HL-60/S4 treated with phorbol 12-myristate 13-acetate at 8.2 ng/mL for 4 days and 3 days (cell line): ENCODE results near the gene CLBA1.
"Not testable (repeated sequence)": the region's sequence is repeated elsewhere in the genome, so short reads cannot be mapped to it uniquely, and the experiment has no call there.

ENCODE experiments used
- in situ Hi-C: fragments of 300-500 bp; cut with MboI; formaldehyde crosslinking; loops from 2 replicates; pipeline ENCODE4 v1.15.0; 2022; ENCODE audit warnings: low sequenced_read_pairs

The CLBA1 gene

DNA sequence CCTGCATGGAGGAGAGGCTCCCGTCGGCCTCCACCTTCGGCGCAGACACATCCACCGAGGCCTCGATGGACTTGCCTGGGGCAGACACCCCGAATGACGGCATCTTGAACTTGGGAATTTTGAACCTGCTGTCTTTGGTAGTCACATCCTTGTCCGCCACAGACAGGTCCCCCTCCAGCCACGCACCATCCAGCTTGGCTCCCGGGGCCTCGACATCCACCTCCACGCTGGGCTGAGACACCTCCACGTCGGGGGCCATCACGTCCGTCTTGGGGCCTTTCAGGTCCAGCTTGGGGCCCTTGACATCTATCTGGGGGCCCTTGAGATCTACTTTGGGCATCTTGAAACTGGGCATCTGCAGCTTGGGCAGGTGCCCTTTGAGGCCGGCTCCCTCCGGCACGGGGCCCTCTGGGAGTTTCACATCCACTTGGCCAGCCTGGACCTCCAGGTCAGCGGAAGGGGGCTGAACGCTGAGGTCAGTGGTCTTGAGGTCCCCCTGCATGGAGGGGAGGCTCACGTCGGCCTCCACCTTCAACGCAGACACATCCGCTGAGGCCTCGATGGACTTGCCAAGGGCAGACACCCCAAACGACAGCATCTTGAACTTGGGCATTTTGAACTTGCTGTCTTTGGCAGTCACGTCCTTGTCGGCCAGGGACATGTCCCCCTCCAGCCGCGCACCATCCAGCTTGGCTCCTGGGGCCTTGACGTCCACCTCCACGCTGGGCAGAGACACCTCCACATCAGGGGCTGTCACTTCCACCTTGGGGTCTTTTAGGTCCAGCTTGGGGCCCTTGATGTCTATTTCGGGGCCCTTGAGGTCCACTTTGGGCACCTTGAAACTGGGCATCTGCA, 37.5 kb upstream of the CLBA1 start:
- in situ Hi-C loops, result not testable (repeated sequence)

DNA sequence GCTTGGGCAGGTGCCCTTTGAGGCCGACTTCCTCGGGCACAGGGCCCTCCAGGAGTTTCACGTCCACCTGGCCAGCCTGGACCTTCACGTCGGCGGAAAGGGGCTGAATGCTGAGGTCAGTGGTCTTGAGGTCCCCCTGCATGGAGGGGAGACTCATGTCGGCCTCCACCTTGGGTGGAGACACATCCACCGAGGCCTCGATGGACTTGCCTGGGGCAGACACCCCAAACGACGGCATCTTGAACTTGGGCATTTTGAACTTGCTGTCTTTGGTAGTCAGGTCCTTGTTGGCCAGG, 36.9 kb upstream of the CLBA1 start:
- in situ Hi-C loops, result no loop called here

DNA sequence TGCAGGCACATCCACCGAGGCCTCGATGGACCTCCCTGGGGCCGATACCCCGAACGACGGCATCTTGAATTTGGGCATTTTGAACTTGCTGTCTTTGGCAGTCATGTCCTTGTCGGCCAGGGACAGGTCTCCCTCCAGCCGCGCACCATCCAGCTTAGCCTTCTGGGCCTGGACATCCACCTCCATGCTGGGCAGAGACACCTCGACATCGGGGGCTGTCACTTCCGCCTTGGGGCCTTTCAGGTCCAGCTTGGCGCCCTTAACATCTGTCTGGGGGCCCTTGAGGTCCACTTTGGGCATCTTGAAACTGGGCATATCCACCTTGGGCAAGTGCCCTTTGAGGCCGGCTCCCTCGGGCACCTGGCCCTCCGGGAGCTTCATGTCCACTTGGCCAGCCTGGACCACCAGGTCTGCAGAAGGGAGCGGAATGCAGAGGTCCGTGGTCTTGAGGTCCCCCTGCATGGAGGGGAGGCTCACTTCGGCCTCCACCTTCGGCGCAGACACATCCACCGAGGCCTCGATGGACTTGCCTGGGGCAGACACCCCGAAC, 36.1 kb upstream of the CLBA1 start:
- in situ Hi-C loops, result not testable (repeated sequence)

DNA sequence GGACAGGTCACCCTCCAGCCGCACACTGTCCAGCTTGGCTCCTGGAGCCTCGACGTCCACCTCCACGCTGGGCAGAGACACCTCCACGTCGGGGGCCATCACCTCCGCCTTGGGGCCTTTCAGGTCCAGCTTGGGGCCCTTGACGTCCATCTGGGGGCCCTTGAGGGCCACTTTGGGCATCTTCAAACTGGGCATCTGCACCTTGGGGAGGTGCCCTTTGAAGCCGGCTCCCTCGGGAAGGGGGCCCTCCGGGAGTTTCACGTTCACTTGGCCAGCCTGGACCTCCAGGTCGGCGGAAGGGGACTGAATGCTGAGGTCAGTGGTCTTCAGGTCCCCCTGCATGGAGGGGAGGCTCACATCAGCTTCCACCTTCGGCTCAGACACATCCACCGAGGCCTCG, 35.6 kb upstream of the CLBA1 start:
- in situ Hi-C loops, result no loop called here

DNA sequence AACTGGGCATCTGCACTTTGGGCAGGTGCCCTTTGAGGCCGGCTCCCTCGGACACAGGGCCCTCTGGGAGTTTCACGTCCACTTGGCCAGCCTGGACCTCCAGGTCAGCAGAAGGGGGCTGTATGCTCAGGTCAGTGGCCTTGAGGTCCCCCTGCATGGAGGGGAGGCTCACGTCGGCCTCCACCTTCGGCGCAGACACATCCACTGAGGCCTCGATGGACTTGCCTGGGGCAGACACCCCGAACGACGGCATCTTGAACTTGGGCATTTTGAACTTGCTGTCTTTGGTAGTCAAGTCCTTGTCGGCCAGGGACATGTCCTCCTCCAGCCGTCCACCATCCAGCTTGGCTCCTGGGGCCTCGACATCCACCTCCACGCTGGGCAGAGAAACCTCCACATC, 34.9 kb upstream of the CLBA1 start:
- in situ Hi-C loops, result not testable (repeated sequence)

DNA sequence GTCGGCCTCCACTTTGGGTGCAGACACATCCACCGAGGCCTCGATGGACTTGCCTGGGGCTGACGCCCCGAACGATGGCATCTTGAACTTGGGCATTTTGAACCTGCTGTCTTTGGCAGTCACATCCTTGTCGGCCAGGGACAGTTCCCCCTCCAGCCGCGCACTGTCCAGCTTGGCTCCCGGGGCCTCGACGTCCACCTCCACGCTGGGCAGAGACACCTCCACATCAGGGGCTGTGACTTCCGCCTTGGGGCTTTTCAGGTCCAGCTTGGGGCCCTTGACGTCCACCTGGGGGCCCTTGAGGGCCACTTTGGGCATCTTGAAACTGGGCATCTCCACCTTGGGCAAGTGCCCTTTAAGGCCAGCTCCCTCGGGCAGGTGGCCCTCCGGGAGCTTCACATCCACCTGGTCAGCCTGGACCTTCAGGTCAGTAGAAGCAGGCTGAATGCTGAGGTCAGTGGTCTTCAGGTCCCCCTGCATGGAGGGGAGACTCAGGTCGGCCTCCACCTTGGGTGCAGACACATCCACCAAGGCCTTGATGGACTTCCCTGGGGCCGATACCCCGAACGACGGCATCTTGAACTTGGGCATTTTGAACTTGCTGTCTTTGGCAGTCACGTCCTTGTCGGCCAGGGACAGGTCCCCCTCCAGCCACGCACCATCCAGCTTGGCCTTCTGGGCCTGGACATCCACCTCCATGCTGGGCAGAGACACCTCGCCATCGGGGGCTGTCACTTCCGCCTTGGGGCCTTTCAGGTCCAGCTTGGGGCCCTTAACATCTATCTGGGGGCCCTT, 33.5 kb upstream of the CLBA1 start:
- in situ Hi-C loops, result not testable (repeated sequence)

DNA sequence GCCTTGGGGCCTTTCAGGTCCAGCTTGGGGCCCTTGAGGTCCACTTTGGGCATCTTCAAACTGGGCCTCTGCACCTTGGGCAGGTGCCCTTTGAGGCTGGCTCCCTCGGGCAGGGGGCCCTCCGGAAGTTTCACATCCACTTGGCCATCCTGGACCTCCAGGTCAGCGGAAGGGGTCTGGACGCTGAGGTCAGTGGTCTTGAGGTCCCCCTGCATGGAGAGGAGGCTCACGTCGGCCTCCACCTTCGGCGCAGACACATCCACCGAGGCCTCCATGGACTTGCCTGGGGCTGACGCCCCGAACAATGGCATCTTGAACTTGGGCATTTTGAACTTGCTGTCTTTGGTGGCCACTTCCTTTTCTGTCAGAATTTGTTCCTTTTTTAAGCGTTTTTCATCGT, 32.5 kb upstream of the CLBA1 start:
- in situ Hi-C loops, result no loop called here

DNA sequence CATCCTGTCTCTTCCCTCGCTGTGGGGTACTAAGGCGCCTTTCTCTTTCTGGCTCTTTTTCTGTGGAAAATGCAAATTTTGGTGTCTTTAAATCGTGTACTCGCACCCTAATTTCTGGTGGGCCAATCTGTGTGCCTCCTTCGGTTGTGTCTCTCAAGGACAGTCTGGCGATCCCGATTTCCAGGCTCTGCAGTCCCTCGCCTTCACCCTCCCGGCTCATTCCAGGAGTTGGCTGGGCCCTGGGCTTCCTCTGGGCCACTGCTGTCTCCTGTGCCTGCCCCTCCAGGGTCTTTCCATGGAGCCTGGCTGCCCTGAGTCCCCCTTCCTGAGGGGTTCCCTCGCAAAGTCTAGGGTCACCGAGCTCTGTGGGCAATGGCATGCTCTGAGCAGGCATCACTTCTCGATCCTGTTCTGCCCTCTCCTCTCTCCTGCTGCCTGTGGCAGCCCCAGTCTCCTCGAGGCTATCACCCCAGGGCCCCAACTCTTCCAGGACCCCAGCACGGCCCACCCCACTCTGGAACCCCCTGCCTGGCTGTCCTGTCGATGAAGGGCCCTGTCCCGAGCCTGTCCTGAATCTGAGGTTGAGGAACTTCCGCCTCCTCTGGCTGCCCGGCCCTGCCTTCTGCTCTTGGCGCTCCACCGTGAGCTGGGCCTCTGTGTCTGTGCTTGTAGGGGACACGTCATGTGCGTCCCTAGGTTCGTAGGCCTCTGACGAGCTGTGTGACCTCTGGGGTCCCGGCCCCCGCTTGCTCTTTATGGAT, 31.5 kb upstream of the CLBA1 start:
- in situ Hi-C loops, result no loop called here

DNA sequence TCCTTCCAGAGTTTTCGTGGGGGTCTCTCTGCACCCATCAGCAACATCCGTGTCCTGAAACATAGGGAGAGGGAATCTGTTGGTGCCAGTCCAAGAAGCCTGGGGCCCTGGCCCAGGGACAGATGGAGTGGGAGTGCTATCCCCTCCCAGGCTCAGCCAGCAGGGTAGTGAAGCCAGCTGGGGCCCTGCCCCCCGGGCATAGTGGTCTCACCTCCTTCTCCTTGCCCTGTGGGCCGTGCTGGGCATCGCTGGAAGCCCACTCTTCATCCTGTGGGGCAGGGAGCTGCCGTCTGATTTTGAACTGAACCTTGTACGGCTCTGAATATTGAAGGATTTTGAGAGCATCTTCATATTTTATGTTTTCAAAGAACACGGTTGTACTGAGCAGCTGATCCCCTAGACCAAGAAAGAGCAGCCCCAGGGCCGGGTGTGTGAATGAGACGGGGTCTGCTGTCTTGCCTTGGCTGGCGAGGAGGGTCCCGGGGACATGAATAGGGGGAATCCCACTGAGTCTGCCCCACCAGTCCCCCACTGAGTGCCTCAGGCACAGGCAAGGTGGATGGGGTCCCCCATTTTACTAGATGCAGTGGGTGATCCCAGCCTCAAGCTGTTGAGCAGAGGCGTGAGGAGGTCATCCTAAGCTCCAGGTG, 30.7 kb upstream of the CLBA1 start:
- in situ Hi-C loops, result no loop called here

DNA sequence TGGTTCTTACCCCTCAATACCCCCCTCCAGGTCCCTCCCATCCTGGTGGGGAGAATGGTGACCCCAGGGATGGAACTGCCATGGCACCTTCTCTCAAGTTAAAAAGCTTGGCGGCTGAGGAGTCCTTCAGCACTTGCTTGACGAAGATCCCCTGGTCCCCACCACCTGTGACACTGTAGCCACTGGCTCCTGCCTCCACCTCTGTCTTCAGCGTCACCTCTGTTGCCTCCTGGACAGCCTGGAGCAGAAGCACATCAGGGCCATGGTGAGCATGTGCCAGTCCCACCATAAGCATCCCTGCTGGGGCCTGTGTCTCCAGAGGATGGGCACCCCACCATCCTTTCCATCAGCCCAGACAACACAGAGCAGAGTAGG, 30.2 kb upstream of the CLBA1 start:
- in situ Hi-C loops, result no loop called here

DNA sequence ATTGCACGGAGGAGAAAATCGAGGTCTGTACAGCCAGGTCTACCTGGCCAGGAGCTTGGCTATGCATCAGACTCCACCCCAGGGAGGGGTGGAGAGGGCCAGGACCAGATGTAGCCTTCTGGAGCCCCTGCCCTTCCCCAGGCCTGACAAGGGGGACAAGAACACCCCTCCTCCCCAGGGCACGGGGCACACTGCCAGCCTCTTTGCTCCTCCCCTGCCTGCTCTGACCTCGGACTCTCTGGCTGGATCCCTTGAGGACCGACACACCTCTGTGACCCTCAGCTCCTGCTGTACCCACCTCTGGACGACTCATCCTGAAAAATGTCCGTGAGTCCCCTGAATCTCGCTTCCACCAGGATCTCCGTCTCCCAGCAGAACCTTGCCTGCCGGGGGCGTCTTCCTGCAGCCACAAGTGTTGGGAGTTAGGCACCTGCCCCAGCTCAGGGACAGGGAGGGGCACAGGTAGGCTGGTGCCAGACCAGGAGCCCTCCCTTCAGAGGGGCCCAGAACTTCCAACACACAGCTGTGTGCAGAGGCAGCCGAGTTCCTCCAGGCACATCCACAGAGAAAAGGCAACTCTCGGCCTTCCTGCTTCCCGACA, 29.2 kb upstream of the CLBA1 start:
- in situ Hi-C loops, result no loop called here

DNA sequence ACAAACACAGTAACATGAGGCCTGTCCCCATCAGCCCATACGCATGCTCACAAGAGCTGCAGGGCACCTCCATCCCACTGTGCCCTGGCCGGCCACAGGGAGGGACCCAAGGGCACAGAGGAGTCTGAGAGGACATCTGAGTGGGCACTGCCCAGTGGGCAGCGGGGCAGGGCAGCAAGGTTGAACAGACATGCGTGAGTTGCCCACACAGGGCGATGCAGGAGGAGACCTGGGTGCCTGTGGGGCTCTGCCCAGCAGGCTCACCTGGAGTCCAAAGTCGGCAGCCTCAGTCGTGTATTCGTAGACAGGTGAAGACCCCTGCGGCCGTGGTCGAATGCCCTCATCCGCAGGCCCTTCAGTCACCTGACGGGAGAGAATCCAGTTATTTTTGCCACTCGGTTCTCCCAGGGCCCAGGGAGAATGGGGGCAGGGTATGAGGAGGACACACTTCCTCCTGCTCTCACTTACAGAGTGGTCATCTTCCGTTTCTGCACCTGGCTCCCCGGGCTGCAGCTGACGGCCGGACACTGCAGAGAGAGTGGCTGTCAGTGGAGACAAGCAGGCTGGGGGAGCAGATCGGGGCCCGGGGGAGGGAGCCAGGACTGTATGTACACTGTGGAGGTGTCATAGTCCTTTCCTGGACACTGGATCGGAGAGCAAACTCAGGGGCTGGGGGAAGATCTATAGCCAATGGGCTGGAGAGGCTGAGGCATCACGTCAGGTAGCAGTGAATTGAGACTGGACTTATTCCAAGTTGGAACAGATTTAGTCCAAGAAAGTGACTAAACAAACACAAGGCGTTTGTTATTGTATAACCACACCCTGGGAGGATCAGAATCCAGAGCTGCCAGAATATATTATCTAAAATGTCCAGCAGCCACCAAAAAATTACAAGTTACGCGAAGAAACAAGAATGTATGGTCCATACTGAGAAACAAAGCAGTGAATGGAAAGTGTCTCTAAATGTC, 28.2 kb upstream of the CLBA1 start:
- in situ Hi-C loops, result no loop called here

DNA sequence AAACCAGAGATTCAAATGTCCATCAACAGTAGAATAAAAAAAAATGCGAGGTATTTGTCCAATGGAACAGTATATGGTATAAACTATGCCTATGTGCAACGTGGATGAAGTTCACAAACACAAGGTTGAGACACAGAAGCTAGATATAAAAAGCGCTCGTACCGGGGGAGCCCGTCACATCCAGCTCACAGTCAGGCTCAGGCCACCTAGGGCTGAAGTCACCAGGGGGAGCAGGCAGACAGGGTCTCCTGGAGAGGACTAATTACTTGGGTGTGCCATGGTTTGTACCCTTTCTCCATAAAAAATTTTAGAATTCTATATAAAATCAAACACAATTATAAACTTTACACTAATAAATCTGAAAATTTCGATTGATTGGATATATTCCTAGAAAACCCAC, 21.0 kb upstream of the CLBA1 start:
- in situ Hi-C loops, result no loop called here

DNA sequence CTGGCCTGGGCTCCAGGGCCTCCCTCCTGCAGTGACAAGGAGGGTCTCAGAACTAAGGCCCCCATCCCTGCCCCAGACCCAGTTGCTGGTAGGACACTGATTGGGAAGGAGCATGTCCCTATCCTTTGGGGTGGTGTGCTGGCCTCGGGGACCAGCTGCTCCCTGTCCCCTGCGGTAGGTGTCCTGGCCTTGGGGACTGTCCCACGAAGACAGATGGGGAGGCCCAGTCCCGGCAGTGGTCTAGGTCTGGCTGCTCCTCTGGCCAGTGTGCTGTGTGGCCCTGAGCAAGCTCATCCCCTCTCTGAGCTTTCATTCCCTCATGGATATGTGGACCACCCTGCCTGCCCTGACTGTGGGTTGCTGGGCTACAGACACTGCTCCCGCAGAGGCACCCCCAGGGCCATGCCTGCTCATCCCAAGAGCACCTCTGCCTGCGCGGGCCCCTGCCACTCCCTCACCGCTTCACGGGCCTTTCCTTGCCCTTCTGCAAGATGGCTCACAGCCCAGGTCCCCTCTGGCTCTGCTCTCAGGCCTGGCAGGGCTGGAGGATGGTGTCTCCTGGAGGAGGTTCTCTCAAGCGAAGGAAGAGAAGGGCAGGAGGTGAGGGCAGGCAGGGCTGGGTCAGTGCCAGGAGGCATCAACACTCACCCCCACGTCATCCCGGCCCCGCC, 19.9 kb upstream of the CLBA1 start:
- in situ Hi-C loops, result no loop called here

DNA sequence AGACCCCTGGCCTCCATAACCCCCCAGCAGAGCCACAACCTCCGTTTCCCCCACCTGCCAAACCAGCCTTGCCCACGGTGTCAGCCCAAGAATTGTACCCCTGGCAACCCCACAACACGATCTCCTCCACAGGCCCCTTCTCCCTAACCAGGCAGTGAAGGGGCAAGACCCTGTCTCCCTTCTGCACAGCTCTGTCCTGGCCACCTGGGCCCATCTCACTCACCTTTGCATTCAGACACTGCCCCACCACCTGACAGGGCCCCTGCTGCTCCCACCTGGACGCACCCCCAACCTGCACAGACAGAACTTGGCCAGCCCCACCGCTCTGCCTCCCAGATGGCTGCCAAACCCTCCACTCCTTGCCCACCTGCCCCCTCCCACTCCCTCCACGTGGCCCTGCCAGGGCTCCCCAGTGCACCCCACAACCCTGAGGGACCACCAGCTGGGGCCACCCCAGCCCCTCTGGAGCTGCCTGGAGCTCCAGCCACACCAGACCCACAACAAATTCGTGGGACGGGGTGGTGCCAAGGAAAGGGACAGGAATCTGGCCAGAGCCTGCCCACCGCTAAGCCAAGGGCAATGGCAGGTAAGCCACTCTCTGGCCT, 19.2 kb upstream of the CLBA1 start:
- in situ Hi-C loops, result no loop called here

DNA sequence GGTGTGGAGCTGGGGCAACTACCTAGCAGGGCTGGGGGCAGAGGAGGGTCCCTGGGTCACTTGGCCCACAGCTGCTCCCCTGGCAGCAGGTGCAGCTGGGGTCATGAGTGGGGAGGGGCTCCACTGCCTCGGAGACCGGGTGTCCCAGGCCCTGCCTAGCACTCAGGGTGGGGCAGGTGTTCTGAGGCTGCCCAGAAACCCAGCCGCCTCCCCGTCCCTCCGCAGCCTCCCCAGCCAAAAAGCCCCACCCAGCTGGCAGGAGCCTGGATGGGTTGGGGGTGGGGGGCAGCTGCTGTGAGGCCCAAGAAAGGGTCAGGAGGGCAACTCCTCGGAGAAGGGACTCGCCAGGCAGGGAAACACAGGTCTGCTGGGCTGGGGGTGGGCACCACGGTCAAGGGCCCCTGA, 18.6 kb upstream of the CLBA1 start:
- in situ Hi-C loops, result no loop called here

DNA sequence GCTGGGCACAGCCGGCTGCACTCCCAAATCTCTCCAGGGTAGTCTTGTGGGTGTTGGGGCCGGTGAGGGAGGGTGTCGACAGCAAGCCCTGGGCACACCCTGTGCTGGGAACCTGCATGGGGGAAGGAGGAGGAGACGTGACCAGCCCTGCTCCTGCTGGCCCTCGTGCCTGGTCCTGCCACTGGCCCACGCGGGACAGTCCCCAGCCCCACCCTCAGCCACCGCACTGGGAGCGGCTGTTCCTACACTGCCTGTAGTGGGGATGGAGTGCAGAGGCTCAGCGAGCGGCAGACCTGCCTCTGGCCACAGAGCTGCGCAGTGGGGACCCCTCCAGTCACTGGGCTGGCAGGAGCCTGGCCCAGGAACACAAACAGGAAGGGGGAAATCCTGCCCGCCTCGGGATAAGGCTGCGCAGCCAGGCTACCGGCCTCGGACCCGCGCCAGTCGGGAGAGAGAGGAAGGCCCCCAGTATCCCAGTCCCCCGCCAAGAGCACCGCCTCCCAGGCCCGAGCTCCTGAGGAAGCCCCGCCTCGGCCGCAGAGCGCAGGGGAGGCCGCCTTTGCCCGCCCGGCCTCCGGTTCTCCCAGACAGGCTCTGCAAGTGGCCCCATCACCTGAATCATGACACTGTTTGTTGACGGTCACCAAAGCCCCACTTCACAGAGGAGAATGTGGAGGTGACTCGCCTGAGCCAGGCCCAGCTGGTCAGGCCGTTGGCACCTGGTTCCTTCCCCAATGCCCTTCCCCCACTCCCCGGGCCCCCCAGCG, 18.0 kb upstream of the CLBA1 start:
- in situ Hi-C loops, result no loop called here

DNA sequence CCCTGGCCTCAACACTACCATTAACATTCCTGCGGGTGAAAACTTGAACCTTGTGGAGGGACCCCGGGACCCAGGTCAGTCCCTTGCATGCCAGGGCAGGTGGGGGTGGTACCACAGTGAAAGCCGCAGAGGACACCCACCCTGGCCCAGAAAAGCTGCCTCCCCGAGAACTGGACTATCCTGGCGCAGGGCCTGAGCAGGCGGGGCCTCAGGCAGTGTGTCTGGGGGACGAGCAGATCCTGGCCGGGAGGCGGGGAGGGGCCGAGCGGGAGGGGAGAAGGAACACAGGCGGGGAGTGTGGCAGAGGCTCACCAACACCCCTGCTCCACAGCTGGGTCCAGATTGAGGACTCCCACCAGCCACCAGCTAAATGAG, 17.4 kb upstream of the CLBA1 start:
- in situ Hi-C loops, result no loop called here
